Right atrium auricular region (tissue), 2 donors: Measurements from ENCODE around the gene ITPK1. TPM values are rescaled to one million over a fixed set of nuclear protein-coding genes. Genes with fewer than 3 reads are reported as not detected.
"Not testable (repeated sequence)": the region's sequence is repeated elsewhere in the genome, so short reads cannot be mapped to it uniquely, and the experiment has no call there.

ENCODE experiments used
- DNase-seq: peaks from one replicate; pipeline ENCODE4 v3.0.0-alpha.2; 2019; ENCODE audit warnings: low spot score
- H3K27ac ChIP-seq, 2 donors: fragments of 200-600 bp; sonication (generic); 1 replicate in 1 of 2; 2 replicates in 1 of 2; pipeline ENCODE4 v1.5.1; 2016 to 2019
- H3K27me3 ChIP-seq, 2 donors: fragments of 200-600 bp; sonication (generic); one replicate each; pipeline versions ENCODE4 v1.5.1 to v1.6.0; 2017 to 2019
- H3K36me3 ChIP-seq: fragments of 200-600 bp; sonication (generic); one replicate; pipeline ENCODE4 v1.5.1; 2016
- H3K4me1 ChIP-seq, 2 donors: fragments of 200-600 bp; sonication (generic); one replicate each; pipeline versions ENCODE4 v1.5.1 to v1.6.0; 2017 to 2019
- H3K4me3 ChIP-seq, 2 donors: fragments of 200-600 bp; sonication (generic); 1 replicate in 1 of 2; 2 replicates in 1 of 2; pipeline ENCODE4 v1.5.1; 2017 to 2019; ENCODE audit warnings: mild to moderate bottlenecking in 1 of 2, moderate library complexity in 1 of 2
- H3K9me3 ChIP-seq, 2 donors: fragments of 200-600 bp; sonication (generic); one replicate each; pipeline ENCODE4 v1.5.1; 2019
- CTCF ChIP-seq, 2 donors: fragments of 200-600 bp; sonication (generic); IDR thresholded peaks; one replicate each; pipeline ENCODE4 v1.5.1; 2019; ENCODE audit warnings: antibody characterized with exemption in 2 of 2
- total RNA-seq, 2 donors: library from RNA; depleted of rRNA; stranded (reverse); fragments of >200 nt; gene quantifications; one replicate each; pipeline ENCODE4 v1.1.0, GENCODE V29; 2016

The ITPK1 gene
- total RNA-seq, 2 donors from 2014 or later: 58.3 to 76.0 TPM

- H3K4me1 ChIP-seq: peaks cover 0 to 47% of the 10 kb centered on the region in 2 donors
- H3K36me3 ChIP-seq: no peaks in the 10 kb centered on the region
- no peak for TF ChIP-seq CTCF (IDR thresholded peaks at IDR 0.05)
- H3K4me3 ChIP-seq: peak overlapping the region; percentile 71 to 89
- DNase-seq: no peak
- no peaks in the 10 kb centered on the region for H3K27me3 ChIP-seq
- H3K9me3 ChIP-seq: no peaks in the 10 kb centered on the region
- peak overlapping the region; percentile 91 to 99 for H3K27ac ChIP-seq
Measured at GRCh38 chr14:93114068-93114710, 1.5 kb downstream of the ITPK1 start.

- Histone ChIP-seq H3K27ac (peak overlapping the region; percentile 91 to 99), H3K4me3 (peak overlapping the region; percentile 71 to 89), H3K4me1 (peaks cover 0 to 52% of the 10 kb centered on the region in 2 donors), H3K9me3 (no peaks in the 10 kb centered on the region), H3K36me3 (no peaks in the 10 kb centered on the region), H3K27me3 (no peaks in the 10 kb centered on the region)
- no peak for TF ChIP-seq CTCF (IDR thresholded peaks at IDR 0.05)
- no peak for DNase-seq
Measured at GRCh38 chr14:93113678-93114067, 2.1 kb downstream of the ITPK1 start.

GRCh38 chr14:93112891-93113677 lies 2.6 kb downstream of the ITPK1 start:
- Histone ChIP-seq H3K4me1 (peaks cover 0 to 57% of the 10 kb centered on the region in 2 donors), H3K9me3 (no peaks in the 10 kb centered on the region), H3K4me3 (peak overlapping the region; percentile 71 to 89), H3K36me3 (no peaks in the 10 kb centered on the region), H3K27ac (peak overlapping the region; percentile 91 to 99), H3K27me3 (no peaks in the 10 kb centered on the region)
- TF ChIP-seq CTCF (IDR thresholded peaks at IDR 0.05): peak in 1 of 2 donors; percentile 85
- DNase-seq: peak; percentile 91

DNA sequence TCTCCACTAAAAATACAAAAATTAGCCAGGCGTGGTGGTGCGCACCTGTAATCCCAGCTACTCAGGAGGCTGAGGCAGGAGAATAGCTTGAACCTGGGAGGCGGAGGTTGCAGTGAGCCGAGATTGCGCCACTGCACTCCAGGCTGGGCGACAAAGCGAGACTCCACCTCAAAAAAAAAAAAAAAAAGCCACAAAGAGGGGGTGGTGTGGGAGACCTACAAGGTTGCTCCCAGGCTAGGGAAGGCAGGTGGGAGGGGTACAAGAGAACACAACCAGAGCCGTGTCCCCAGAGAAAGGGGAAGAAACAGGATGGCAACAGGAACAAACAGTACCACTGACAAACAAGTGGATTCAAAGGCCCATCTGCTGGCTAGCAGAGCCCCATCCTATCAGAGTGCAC lies 4.2 kb downstream of the ITPK1 start:
- not testable (repeated sequence) for DNase-seq, H3K36me3 ChIP-seq, H3K27ac ChIP-seq, H3K9me3 ChIP-seq, H3K4me3 ChIP-seq, H3K27me3 ChIP-seq
- H3K4me1 ChIP-seq: peaks cover 0 to 62% of the 10 kb centered on the region in 2 donors

GRCh38 chr14:93110856-93111419 lies 4.8 kb downstream of the ITPK1 start:
- Histone ChIP-seq H3K9me3 (no peaks in the 10 kb centered on the region), H3K27ac (no peak overlapping the region), H3K36me3 (no peaks in the 10 kb centered on the region), H3K4me1 (peaks cover 0 to 64% of the 10 kb centered on the region in 2 donors), H3K27me3 (no peaks in the 10 kb centered on the region), H3K4me3 (no peak overlapping the region)
- no peak for DNase-seq
- TF ChIP-seq CTCF (IDR thresholded peaks at IDR 0.05): no peak
